ENCODE data around the gene FA2H. TPM values are rescaled to one million over a fixed set of nuclear protein-coding genes. Genes with fewer than 3 reads are reported as not detected.
"Not testable (repeated sequence)": the region's sequence is repeated elsewhere in the genome, so short reads cannot be mapped to it uniquely, and the experiment has no call there.

FA2H gene
- total and polyA plus RNA-seq, 5 donors from 2014 or later: 1.8 TPM; not detected in 4

GRCh38 chr16:74768239-74768638 lies 6.4 kb downstream of the FA2H start:
- no peak for ATAC-seq (ENCODE audit: low read depth in 2 of 2)
- Mint-ChIP-seq H3K9me3 (peaks cover 0 to 4% (median 0%) of the 10 kb centered on the region in 7 donors), H3K27me3 (peaks cover 46% of the 10 kb centered on the region)

GRCh38 chr16:74767749-74768148 lies 6.9 kb downstream of the FA2H start:
- H3K27ac Mint-ChIP-seq: peak overlapping the region in 1 of 3 donors; percentile 19

More at GRCh38 chr16:74768239-74768638, 6.4 kb downstream of the FA2H start:
- H3K27me3 ChIP-seq (ENCODE audit: control insufficient read depth, insufficient read depth, low read length): peaks cover 2% of the 10 kb centered on the region
- DNase-seq: no peak
- H3K9me3 ChIP-seq (ENCODE audit: control insufficient read depth in 2 of 2, low read length in 2 of 2): no peaks in the 10 kb centered on the region
- peaks cover 0 to 4% (median 0%) of the 10 kb centered on the region in 4 donors for H3K4me1 Mint-ChIP-seq
- H3K27ac ChIP-seq (ENCODE audit: insufficient read depth, low read length, poor library complexity, severe bottlenecking): no peak overlapping the region
- no peaks in the 10 kb centered on the region for H3K36me3 ChIP-seq (ENCODE audit: control insufficient read depth, insufficient read depth, low read length)
- H3K4me3 Mint-ChIP-seq: no peak overlapping the region
- no peaks in the 10 kb centered on the region for H3K36me3 Mint-ChIP-seq
- H3K4me3 ChIP-seq (ENCODE audit: low read depth, low read length): no peak overlapping the region
- no peaks in the 10 kb centered on the region for H3K4me1 ChIP-seq (ENCODE audit: control insufficient read depth, insufficient read depth, low read length, poor library complexity, severe bottlenecking)
- H3K27ac Mint-ChIP-seq: no peak overlapping the region

GRCh38 chr16:74766729-74767128 lies 7.9 kb downstream of the FA2H start:
- Histone ChIP-seq H3K36me3 (ENCODE audit: control insufficient read depth, insufficient read depth, low read length) (no peaks in the 10 kb centered on the region), H3K9me3 (ENCODE audit: control insufficient read depth in 2 of 2, low read length in 2 of 2) (no peaks in the 10 kb centered on the region), H3K27ac (ENCODE audit: insufficient read depth, low read length, poor library complexity, severe bottlenecking) (no peak overlapping the region), H3K27me3 (ENCODE audit: control insufficient read depth, insufficient read depth, low read length) (no peaks in the 10 kb centered on the region), H3K4me1 (ENCODE audit: control insufficient read depth, insufficient read depth, low read length, poor library complexity, severe bottlenecking) (no peaks in the 10 kb centered on the region), H3K4me3 (ENCODE audit: low read depth, low read length) (no peak overlapping the region)
- ATAC-seq (ENCODE audit: low read depth in 2 of 2) (no peak), DNase-seq (no peak)
- Mint-ChIP-seq H3K9me3 (peaks cover 0 to 4% (median 0%) of the 10 kb centered on the region in 7 donors), H3K27ac (no peak overlapping the region), H3K36me3 (no peaks in the 10 kb centered on the region), H3K4me3 (no peak overlapping the region), H3K4me1 (no peaks in the 10 kb centered on the region), H3K27me3 (peaks cover 36% of the 10 kb centered on the region)

More at GRCh38 chr16:74767749-74768148, 6.9 kb downstream of the FA2H start:
- H3K27me3 Mint-ChIP-seq: peaks cover 42% of the 10 kb centered on the region
- no peaks in the 10 kb centered on the region for H3K36me3 ChIP-seq (ENCODE audit: control insufficient read depth, insufficient read depth, low read length)
- no peaks in the 10 kb centered on the region for H3K36me3 Mint-ChIP-seq
- ATAC-seq (ENCODE audit: low read depth in 2 of 2) (no peak), DNase-seq (no peak)
- H3K4me1 Mint-ChIP-seq: peaks cover 0 to 4% (median 0%) of the 10 kb centered on the region in 4 donors
- H3K9me3 ChIP-seq (ENCODE audit: control insufficient read depth in 2 of 2, low read length in 2 of 2): no peaks in the 10 kb centered on the region
- no peak overlapping the region for H3K4me3 ChIP-seq (ENCODE audit: low read depth, low read length)
- H3K27ac ChIP-seq (ENCODE audit: insufficient read depth, low read length, poor library complexity, severe bottlenecking): no peak overlapping the region
- peaks cover 0 to 4% (median 0%) of the 10 kb centered on the region in 7 donors for H3K9me3 Mint-ChIP-seq
- H3K27me3 ChIP-seq (ENCODE audit: control insufficient read depth, insufficient read depth, low read length): peaks cover 2% of the 10 kb centered on the region
- no peaks in the 10 kb centered on the region for H3K4me1 ChIP-seq (ENCODE audit: control insufficient read depth, insufficient read depth, low read length, poor library complexity, severe bottlenecking)
- H3K4me3 Mint-ChIP-seq: no peak overlapping the region

GRCh38 chr16:74764184-74764583 lies 10.4 kb downstream of the FA2H start:
- not testable (repeated sequence) for H3K4me3 Mint-ChIP-seq; H3K27me3 ChIP-seq (ENCODE audit: control insufficient read depth, insufficient read depth, low read length); H3K27ac Mint-ChIP-seq; H3K4me1 Mint-ChIP-seq; H3K9me3 ChIP-seq (ENCODE audit: control insufficient read depth in 2 of 2, low read length in 2 of 2); H3K4me1 ChIP-seq (ENCODE audit: control insufficient read depth, insufficient read depth, low read length, poor library complexity, severe bottlenecking); H3K36me3 ChIP-seq (ENCODE audit: control insufficient read depth, insufficient read depth, low read length); H3K9me3 Mint-ChIP-seq; H3K36me3 Mint-ChIP-seq; H3K27ac ChIP-seq (ENCODE audit: insufficient read depth, low read length, poor library complexity, severe bottlenecking); DNase-seq; ATAC-seq (ENCODE audit: low read depth in 2 of 2); H3K4me3 ChIP-seq (ENCODE audit: low read depth, low read length)
- peaks cover 40% of the 10 kb centered on the region for H3K27me3 Mint-ChIP-seq

GRCh38 chr16:74761665-74762064 lies 13.0 kb downstream of the FA2H start:
- Mint-ChIP-seq H3K9me3 (peaks cover 0 to 1% (median 0%) of the 10 kb centered on the region in 7 donors), H3K27me3 (peaks cover 36% of the 10 kb centered on the region), H3K27ac (no peak overlapping the region), H3K36me3 (no peaks in the 10 kb centered on the region), H3K4me1 (no peaks in the 10 kb centered on the region), H3K4me3 (no peak overlapping the region)
- Histone ChIP-seq H3K4me3 (ENCODE audit: low read depth, low read length) (no peak overlapping the region), H3K27ac (ENCODE audit: insufficient read depth, low read length, poor library complexity, severe bottlenecking) (no peak overlapping the region), H3K9me3 (ENCODE audit: control insufficient read depth in 2 of 2, low read length in 2 of 2) (no peaks in the 10 kb centered on the region), H3K27me3 (ENCODE audit: control insufficient read depth, insufficient read depth, low read length) (no peaks in the 10 kb centered on the region), H3K4me1 (ENCODE audit: control insufficient read depth, insufficient read depth, low read length, poor library complexity, severe bottlenecking) (no peaks in the 10 kb centered on the region), H3K36me3 (ENCODE audit: control insufficient read depth, insufficient read depth, low read length) (no peaks in the 10 kb centered on the region)
- no peak for DNase-seq
- no peak for ATAC-seq (ENCODE audit: low read depth in 2 of 2)

- Histone ChIP-seq H3K4me3 (ENCODE audit: low read depth, low read length) (no peak overlapping the region), H3K27ac (ENCODE audit: insufficient read depth, low read length, poor library complexity, severe bottlenecking) (no peak overlapping the region), H3K27me3 (ENCODE audit: control insufficient read depth, insufficient read depth, low read length) (no peaks in the 10 kb centered on the region), H3K9me3 (ENCODE audit: control insufficient read depth in 2 of 2, low read length in 2 of 2) (no peaks in the 10 kb centered on the region), H3K36me3 (ENCODE audit: control insufficient read depth, insufficient read depth, low read length) (no peaks in the 10 kb centered on the region), H3K4me1 (ENCODE audit: control insufficient read depth, insufficient read depth, low read length, poor library complexity, severe bottlenecking) (no peaks in the 10 kb centered on the region)
- ATAC-seq (ENCODE audit: low read depth in 2 of 2) (peak in 1 of 2 donors; percentile 39), DNase-seq (no peak)
- H3K27ac Mint-ChIP-seq: no peak overlapping the region
- H3K4me1 Mint-ChIP-seq: no peaks in the 10 kb centered on the region
- no peak overlapping the region for H3K4me3 Mint-ChIP-seq
- no peaks in the 10 kb centered on the region for H3K36me3 Mint-ChIP-seq
- H3K9me3 Mint-ChIP-seq: no peaks in the 10 kb centered on the region
- peaks cover 33% of the 10 kb centered on the region for H3K27me3 Mint-ChIP-seq
Observed at GRCh38 chr16:74760007-74760767, 14.4 kb downstream of the FA2H start.

GRCh38 chr16:74759564-74759963 lies 15.1 kb downstream of the FA2H start:
- peak overlapping the region in 1 of 3 donors; percentile 52 for H3K27ac Mint-ChIP-seq
- H3K9me3 Mint-ChIP-seq: no peaks in the 10 kb centered on the region
- Histone ChIP-seq H3K4me3 (ENCODE audit: low read depth, low read length) (no peak overlapping the region), H3K4me1 (ENCODE audit: control insufficient read depth, insufficient read depth, low read length, poor library complexity, severe bottlenecking) (no peaks in the 10 kb centered on the region), H3K9me3 (ENCODE audit: control insufficient read depth in 2 of 2, low read length in 2 of 2) (no peaks in the 10 kb centered on the region), H3K27ac (ENCODE audit: insufficient read depth, low read length, poor library complexity, severe bottlenecking) (no peak overlapping the region), H3K27me3 (ENCODE audit: control insufficient read depth, insufficient read depth, low read length) (no peaks in the 10 kb centered on the region), H3K36me3 (ENCODE audit: control insufficient read depth, insufficient read depth, low read length) (no peaks in the 10 kb centered on the region)
- DNase-seq (no peak), ATAC-seq (ENCODE audit: low read depth in 2 of 2) (no peak)
- H3K36me3 Mint-ChIP-seq: no peaks in the 10 kb centered on the region
- H3K4me3 Mint-ChIP-seq: no peak overlapping the region
- no peaks in the 10 kb centered on the region for H3K4me1 Mint-ChIP-seq
- H3K27me3 Mint-ChIP-seq: peaks cover 30% of the 10 kb centered on the region

- no peak overlapping the region for H3K27ac ChIP-seq (ENCODE audit: insufficient read depth, low read length, poor library complexity, severe bottlenecking)
- H3K27me3 ChIP-seq (ENCODE audit: control insufficient read depth, insufficient read depth, low read length): no peaks in the 10 kb centered on the region
- H3K36me3 ChIP-seq (ENCODE audit: control insufficient read depth, insufficient read depth, low read length): no peaks in the 10 kb centered on the region
- Mint-ChIP-seq H3K27me3 (peaks cover 27% of the 10 kb centered on the region), H3K4me3 (no peak overlapping the region), H3K4me1 (no peaks in the 10 kb centered on the region), H3K27ac (peak overlapping the region in 1 of 3 donors; percentile 52), H3K9me3 (no peaks in the 10 kb centered on the region), H3K36me3 (no peaks in the 10 kb centered on the region)
- DNase-seq: no peak
- no peak for ATAC-seq (ENCODE audit: low read depth in 2 of 2)
- H3K9me3 ChIP-seq (ENCODE audit: control insufficient read depth in 2 of 2, low read length in 2 of 2): no peaks in the 10 kb centered on the region
- no peaks in the 10 kb centered on the region for H3K4me1 ChIP-seq (ENCODE audit: control insufficient read depth, insufficient read depth, low read length, poor library complexity, severe bottlenecking)
- no peak overlapping the region for H3K4me3 ChIP-seq (ENCODE audit: low read depth, low read length)
Observed at GRCh38 chr16:74758801-74759200, 15.8 kb downstream of the FA2H start.
